AG10803 (cell line): Measurements from ENCODE around the gene AGPAT2.

Source experiments
- DNase-seq: peaks from one replicate; pipeline ENCODE4 v3.0.0; 2010; ENCODE audit warnings: low read depth
- H3K4me3 ChIP-seq: 2 replicates; pipeline ENCODE4 v1.5.1; 2011; ENCODE audit warnings: mild to moderate bottlenecking, low read length, control low read depth
- CTCF ChIP-seq: conservative IDR thresholded peaks from 2 replicates; pipeline ENCODE4 v1.5.1; 2011; ENCODE audit warnings: mild to moderate bottlenecking, low read length, control low read depth, inconsistent platforms

AGPAT2 gene

GRCh38 chr9:136676297-136676794 is 10.9 kb downstream of the AGPAT2 start:
- no peak for TF ChIP-seq CTCF
- no peak for DNase-seq
- no peak overlapping the region for H3K4me3 ChIP-seq

- no peak overlapping the region for H3K4me3 ChIP-seq
- no peak for DNase-seq
- TF ChIP-seq CTCF, result no peak
Observed at GRCh38 chr9:136675477-136676296, 11.6 kb downstream of the AGPAT2 start.

- H3K4me3 ChIP-seq, result no peak overlapping the region
- no peak for TF ChIP-seq CTCF
- DNase-seq, result no peak
Observed at GRCh38 chr9:136674786-136675349, 12.4 kb downstream of the AGPAT2 start.

- no peak for TF ChIP-seq CTCF
- H3K4me3 ChIP-seq, result no peak overlapping the region
- no peak for DNase-seq
Observed at GRCh38 chr9:136673975-136674785, 13.1 kb downstream of the AGPAT2 start.

GRCh38 chr9:136673088-136673974 is 13.9 kb downstream of the AGPAT2 start:
- no peak for DNase-seq
- no peak for TF ChIP-seq CTCF
- H3K4me3 ChIP-seq, result no peak overlapping the region

GRCh38 chr9:136672431-136673087 is 14.7 kb downstream of the AGPAT2 start:
- no peak for DNase-seq
- TF ChIP-seq CTCF, result no peak
- no peak overlapping the region for H3K4me3 ChIP-seq
